ENCODE measurements around the gene TGFBR3L.

Gene TGFBR3L

DNA sequence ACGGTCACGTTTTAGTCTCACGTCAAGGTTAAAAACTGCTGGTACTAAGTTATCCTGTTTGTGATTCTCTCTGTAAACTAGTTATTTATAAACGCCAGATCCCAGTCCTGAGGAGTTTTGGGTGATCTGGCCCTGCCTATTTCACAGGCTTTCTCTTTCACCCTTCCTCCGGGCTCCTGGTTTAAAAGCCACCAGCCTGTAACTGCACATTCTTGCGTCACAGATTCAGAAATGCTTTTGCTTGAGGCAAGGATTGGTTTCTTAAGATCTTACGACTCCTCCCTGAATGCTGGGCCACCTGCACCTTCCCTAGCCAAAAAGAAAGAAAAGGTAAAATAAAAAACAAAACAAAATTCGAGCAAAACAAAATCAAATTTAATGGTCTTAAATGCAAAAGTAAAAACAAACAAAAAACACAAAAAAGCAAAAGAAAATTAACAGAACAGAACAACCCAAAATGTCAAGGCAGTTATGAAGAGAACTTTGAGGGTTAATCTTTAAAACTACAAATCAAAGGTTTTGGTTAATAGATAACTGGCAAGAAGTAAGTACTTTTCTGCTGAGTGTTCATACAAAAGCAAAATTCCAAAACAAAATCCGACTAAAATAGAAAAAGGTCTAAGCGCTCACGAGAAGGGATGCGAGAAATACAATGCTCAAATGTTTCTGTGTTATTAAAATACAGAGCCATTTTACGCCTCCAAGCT is 47.4 kb downstream of the TGFBR3L start:
- Mint-ChIP-seq H3K9me3 (no peaks in the 10 kb centered on the region), H3K36me3 (ENCODE audit: low read depth) (peaks cover 44% of the 10 kb centered on the region), H3K27ac (peak overlapping the region; percentile 60), H3K4me3 (no peak overlapping the region), H3K27me3 (ENCODE audit: low read depth, poor library complexity) (no peaks in the 10 kb centered on the region), H3K4me1 (no peaks in the 10 kb centered on the region)
- DNase-seq = no peak
- TF ChIP-seq, protein P1, sequence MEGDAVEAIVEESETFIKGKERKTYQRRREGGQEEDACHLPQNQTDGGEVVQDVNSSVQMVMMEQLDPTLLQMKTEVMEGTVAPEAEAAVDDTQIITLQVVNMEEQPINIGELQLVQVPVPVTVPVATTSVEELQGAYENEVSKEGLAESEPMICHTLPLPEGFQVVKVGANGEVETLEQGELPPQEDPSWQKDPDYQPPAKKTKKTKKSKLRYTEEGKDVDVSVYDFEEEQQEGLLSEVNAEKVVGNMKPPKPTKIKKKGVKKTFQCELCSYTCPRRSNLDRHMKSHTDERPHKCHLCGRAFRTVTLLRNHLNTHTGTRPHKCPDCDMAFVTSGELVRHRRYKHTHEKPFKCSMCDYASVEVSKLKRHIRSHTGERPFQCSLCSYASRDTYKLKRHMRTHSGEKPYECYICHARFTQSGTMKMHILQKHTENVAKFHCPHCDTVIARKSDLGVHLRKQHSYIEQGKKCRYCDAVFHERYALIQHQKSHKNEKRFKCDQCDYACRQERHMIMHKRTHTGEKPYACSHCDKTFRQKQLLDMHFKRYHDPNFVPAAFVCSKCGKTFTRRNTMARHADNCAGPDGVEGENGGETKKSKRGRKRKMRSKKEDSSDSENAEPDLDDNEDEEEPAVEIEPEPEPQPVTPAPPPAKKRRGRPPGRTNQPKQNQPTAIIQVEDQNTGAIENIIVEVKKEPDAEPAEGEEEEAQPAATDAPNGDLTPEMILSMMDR (IDR thresholded peaks at IDR 0.05) = no peak

DNA sequence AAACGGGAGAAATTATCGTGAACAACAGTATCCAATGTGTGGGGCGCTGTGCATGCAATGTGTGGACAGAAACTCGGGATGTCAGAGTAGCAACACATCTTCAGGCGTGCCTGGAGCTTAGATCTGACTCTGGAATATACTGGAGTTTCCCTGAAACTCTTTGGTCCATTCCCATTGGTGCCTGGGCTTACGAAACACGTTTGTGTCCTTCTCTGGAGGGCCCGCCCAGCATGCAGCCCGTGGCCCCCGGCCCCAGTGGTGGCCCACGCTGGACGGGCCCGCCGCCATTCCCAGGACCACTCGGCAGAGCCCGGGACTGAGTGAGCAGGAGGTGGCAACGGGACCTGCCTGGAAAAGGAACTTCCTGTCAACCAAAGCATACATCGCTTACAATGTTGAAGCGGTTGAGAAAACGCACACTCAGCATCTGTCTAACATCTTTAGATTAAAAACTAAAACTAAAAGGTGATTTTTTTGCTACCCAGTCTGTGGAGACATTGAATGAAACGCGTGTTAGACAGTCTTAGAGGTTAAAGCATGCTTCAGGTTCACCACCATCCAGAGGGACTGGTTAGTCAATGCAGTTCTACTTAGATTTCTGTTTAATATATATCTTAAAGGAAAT is 48.1 kb downstream of the TGFBR3L start:
- TF ChIP-seq, protein P1 (IDR thresholded peaks at IDR 0.05) = no peak
- Mint-ChIP-seq H3K27me3 (ENCODE audit: low read depth, poor library complexity) (no peaks in the 10 kb centered on the region), H3K4me3 (no peak overlapping the region), H3K27ac (peak overlapping the region; percentile 26), H3K4me1 (no peaks in the 10 kb centered on the region), H3K36me3 (ENCODE audit: low read depth) (peaks cover 48% of the 10 kb centered on the region), H3K9me3 (no peaks in the 10 kb centered on the region)
- no peak for DNase-seq

DNA sequence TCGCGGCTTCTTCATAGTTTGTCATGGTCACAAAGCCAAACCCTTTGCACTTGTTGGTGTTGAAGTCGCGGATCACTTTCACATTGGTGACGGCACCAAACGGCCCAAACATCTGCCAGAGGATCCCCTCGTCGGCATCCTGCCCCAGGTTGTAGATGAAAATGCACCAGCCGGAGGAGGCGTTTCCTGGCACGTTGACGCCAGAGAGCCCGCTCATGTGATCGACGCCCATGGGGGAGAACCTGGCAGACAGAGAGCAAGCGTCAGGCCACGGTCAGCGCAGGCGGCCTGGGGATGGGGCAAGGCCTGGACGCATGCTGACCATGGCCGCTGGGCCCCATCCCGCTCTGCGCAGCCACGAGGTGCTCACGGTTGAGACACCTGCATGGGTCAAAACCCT is 48.9 kb downstream of the TGFBR3L start:
- Mint-ChIP-seq H3K4me1 (no peaks in the 10 kb centered on the region), H3K27me3 (ENCODE audit: low read depth, poor library complexity) (no peaks in the 10 kb centered on the region), H3K27ac (no peak overlapping the region), H3K9me3 (no peaks in the 10 kb centered on the region), H3K4me3 (no peak overlapping the region), H3K36me3 (ENCODE audit: low read depth) (peaks cover 47% of the 10 kb centered on the region)
- TF ChIP-seq, protein P1 (IDR thresholded peaks at IDR 0.05) = no peak
- no peak for DNase-seq

DNA sequence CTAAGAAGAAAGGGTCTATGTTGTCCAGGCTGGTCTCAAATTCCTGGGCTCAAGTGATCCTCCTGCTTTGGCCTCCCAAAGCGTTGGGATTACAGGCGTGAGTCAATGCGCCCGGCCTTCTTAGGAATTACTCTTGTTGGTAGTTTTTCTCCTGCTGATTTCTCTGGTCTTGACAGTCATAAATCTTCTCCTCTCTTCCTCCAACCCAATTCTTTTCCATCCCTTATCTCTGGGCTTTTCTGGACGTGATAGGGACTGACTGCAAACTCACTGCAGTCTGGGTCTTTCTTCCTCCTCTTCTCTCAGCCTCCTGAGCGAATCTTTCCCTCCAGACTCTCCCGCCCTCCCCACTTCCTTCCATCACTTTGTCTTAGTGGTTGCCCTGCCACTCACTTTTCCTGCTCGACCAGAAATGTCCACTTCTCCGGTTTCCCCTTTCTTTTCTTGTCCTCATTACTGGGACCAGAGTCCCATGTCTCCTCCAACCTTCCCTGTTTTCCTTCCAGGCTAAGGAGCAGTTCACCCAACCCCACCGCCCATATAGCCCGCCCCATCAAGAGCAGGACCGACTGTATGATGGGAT is 50.7 kb downstream of the TGFBR3L start:
- Mint-ChIP-seq H3K36me3 (ENCODE audit: low read depth) (peaks cover 45% of the 10 kb centered on the region), H3K4me1 (no peaks in the 10 kb centered on the region), H3K27me3 (ENCODE audit: low read depth, poor library complexity) (no peaks in the 10 kb centered on the region), H3K27ac (peak overlapping the region; percentile 80), H3K9me3 (no peaks in the 10 kb centered on the region), H3K4me3 (no peak overlapping the region)
- DNase-seq = no peak
- TF ChIP-seq, protein P1 (IDR thresholded peaks at IDR 0.05) = no peak

DNA sequence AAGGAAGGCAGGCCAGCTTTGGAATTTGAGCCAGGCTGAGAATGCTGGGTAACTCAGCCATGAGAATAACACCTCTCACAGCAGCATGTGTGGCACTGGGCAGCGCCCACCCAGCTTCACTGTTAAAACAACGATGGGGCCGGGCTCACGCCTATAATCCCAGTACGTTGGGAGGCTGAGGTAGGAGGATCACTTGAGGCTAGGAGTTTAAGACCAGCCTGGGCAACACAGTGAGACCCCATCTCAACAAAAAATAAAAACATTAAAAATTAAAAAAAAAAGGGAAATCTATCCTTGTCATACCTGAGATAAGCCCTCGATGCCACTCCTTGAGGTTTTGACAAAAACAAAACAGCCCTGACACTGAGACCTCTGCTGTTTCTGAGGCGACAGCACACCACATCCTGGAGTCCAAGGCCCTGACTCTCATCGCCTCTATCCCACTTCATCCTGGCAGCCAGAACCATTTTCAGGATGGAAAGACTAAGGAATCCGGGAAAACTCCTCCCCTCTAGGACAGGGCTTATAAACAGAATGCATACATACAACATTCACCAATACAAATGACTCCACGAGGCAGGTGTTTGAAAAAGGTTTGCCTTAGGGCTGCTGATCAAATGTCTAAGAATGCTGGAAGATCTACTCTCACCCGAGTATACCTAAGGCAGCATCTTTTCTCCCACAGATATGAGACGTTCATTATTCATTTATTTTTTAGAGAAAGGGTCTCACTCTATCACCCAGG is 51.5 kb downstream of the TGFBR3L start:
- no peaks in the 10 kb centered on the region for H3K4me1 Mint-ChIP-seq
- no peaks in the 10 kb centered on the region for H3K9me3 Mint-ChIP-seq
- H3K4me3 Mint-ChIP-seq = no peak overlapping the region
- H3K27me3 Mint-ChIP-seq (ENCODE audit: low read depth, poor library complexity) = no peaks in the 10 kb centered on the region
- H3K27ac Mint-ChIP-seq = no peak overlapping the region
- DNase-seq = no peak
- TF ChIP-seq, protein P1 (IDR thresholded peaks at IDR 0.05) = no peak
- H3K36me3 Mint-ChIP-seq (ENCODE audit: low read depth) = peaks cover 51% of the 10 kb centered on the region

All from nephron progenitor cell (in vitro differentiated cells).